Esophagus squamous epithelium (tissue), 5 donors: ENCODE results near the gene LEO1. TPM values are rescaled to one million over a fixed set of nuclear protein-coding genes. Genes with fewer than 3 reads are reported as not detected.

Source experiments
- DNase-seq: peaks from one replicate; lab custom pipeline; 2025; lab: John Stamatoyannopoulos, UW
- H3K27ac ChIP-seq, 4 donors: fragments of 200-600 bp; sonication (generic); one replicate each; pipeline ENCODE4 v1.5.1; 2016 to 2019; ENCODE audit warnings: mild to moderate bottlenecking in 1 of 4
- H3K27me3 ChIP-seq, 4 donors: fragments of 200-600 bp; sonication (generic); 1 replicate in 3 of 4; 2 replicates in 1 of 4; pipeline versions ENCODE4 v1.5.1 to v1.6.0; 2017 to 2021; ENCODE audit warnings: antibody characterized with exemption in 1 of 4
- H3K36me3 ChIP-seq, 3 donors: fragments of 200-600 bp; sonication (generic); one replicate each; pipeline ENCODE4 v1.5.1; 2016 to 2019
- H3K4me1 ChIP-seq, 3 donors: fragments of 200-600 bp; sonication (generic); one replicate each; pipeline ENCODE4 v1.5.1; 2017 to 2019
- H3K4me3 ChIP-seq, 4 donors: fragments of 200-600 bp; sonication (generic); 1 replicate in 3 of 4; 2 replicates in 1 of 4; pipeline ENCODE4 v1.5.1; 2016 to 2019; ENCODE audit warnings: mild to moderate bottlenecking in 2 of 4, moderate library complexity in 1 of 4
- H3K9me3 ChIP-seq, 3 donors: fragments of 200-600 bp; sonication (generic); one replicate each; pipeline ENCODE4 v1.5.1; 2016 to 2019
- POLR2A ChIP-seq, 4 donors: fragments of 450-650 bp; IDR thresholded peaks; one replicate each; pipeline ENCODE4 v1.6.1; 2017; ENCODE audit warnings: antibody characterized with exemption in 4 of 4, mild to moderate bottlenecking in 4 of 4, moderate library complexity in 3 of 4
- WGBS, 2 donors: methylation state at CpG; one replicate each; pipeline ENCODE4 v1.1.5; 2018; 5-methylcytosine and 5-hydroxymethylcytosine counted together
- intact Hi-C: fragments of 100-400 bp; cut with DNase I; formaldehyde crosslinking; loops from one replicate; pipeline ENCODE4 v1.15.0; 2022
- total RNA-seq, 4 donors: library from RNA; depleted of rRNA; stranded (reverse); fragments of >200 nt; gene quantifications; one replicate each; pipeline ENCODE4 v1.1.0, GENCODE V29; 2016
- TF ChIP-seq, protein P1 (sequence below), 6 experiments: fragments of 450-650 bp in 4 of 6; fragments of 200-600 bp in 2 of 6; sonication (generic) in 2 of 6; IDR thresholded peaks; one replicate each; pipeline ENCODE4 v1.5.1; 2016 to 2019; ENCODE audit warnings: antibody characterized with exemption in 6 of 6, mild to moderate bottlenecking in 4 of 6, moderate library complexity in 4 of 6
- donor health status: DM: yes; HTN: yes; CAD: no.

Gene LEO1
- total RNA-seq, 4 donors from 2014 or later = 23.5 to 38.3 (median 32.4) TPM

- DNase-seq = no peak
- WGBS, 2 donors = 32 to 36% methylated on average over 2 of the region's 2 CpGs
- no peaks in the 10 kb centered on the region for H3K27me3 ChIP-seq
- intact Hi-C loops = no loop called here
- H3K9me3 ChIP-seq = no peaks in the 10 kb centered on the region
- TF ChIP-seq, protein P1, sequence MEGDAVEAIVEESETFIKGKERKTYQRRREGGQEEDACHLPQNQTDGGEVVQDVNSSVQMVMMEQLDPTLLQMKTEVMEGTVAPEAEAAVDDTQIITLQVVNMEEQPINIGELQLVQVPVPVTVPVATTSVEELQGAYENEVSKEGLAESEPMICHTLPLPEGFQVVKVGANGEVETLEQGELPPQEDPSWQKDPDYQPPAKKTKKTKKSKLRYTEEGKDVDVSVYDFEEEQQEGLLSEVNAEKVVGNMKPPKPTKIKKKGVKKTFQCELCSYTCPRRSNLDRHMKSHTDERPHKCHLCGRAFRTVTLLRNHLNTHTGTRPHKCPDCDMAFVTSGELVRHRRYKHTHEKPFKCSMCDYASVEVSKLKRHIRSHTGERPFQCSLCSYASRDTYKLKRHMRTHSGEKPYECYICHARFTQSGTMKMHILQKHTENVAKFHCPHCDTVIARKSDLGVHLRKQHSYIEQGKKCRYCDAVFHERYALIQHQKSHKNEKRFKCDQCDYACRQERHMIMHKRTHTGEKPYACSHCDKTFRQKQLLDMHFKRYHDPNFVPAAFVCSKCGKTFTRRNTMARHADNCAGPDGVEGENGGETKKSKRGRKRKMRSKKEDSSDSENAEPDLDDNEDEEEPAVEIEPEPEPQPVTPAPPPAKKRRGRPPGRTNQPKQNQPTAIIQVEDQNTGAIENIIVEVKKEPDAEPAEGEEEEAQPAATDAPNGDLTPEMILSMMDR (IDR thresholded peaks at IDR 0.05) = no peak
- TF ChIP-seq POLR2A (IDR thresholded peaks at IDR 0.05) = no peak
- H3K4me3 ChIP-seq = no peak overlapping the region
- peaks cover 7 to 70% (median 12%) of the 10 kb centered on the region in 3 donors for H3K4me1 ChIP-seq
- peak overlapping the region; percentile 77 to 89 (median 82) for H3K27ac ChIP-seq
- H3K36me3 ChIP-seq = no peaks in the 10 kb centered on the region
These were observed 40.6 kb upstream of the LEO1 start for GRCh38 chr15:52012210-52012609.

GRCh38 chr15:52011711-52012144 lies 40.1 kb upstream of the LEO1 start:
- Histone ChIP-seq H3K4me3 (no peak overlapping the region), H3K27ac (peak overlapping the region; percentile 77 to 89 (median 82)), H3K9me3 (no peaks in the 10 kb centered on the region), H3K36me3 (no peaks in the 10 kb centered on the region), H3K27me3 (no peaks in the 10 kb centered on the region), H3K4me1 (peaks cover 10 to 75% (median 17%) of the 10 kb centered on the region in 3 donors)
- TF ChIP-seq, protein P1 (IDR thresholded peaks at IDR 0.05) = no peak
- TF ChIP-seq POLR2A (IDR thresholded peaks at IDR 0.05) = no peak
- intact Hi-C loops = no loop called here
- no peak for DNase-seq
- 23 to 38% methylated on average over 3 of the region's 3 CpGs for WGBS, 2 donors

GRCh38 chr15:52010633-52011595 lies 39.3 kb upstream of the LEO1 start:
- Histone ChIP-seq H3K4me1 (peaks cover 10 to 83% (median 24%) of the 10 kb centered on the region in 3 donors), H3K9me3 (no peaks in the 10 kb centered on the region), H3K4me3 (peak overlapping the region in 1 of 4 donors; percentile 4), H3K27me3 (no peaks in the 10 kb centered on the region), H3K36me3 (no peaks in the 10 kb centered on the region), H3K27ac (peak overlapping the region; percentile 77 to 89 (median 82))
- intact Hi-C loops = no loop called here
- 44 to 59% methylated on average over 14 of the region's 14 CpGs for WGBS, 2 donors
- TF ChIP-seq POLR2A (IDR thresholded peaks at IDR 0.05) = no peak
- TF ChIP-seq, protein P1 (IDR thresholded peaks at IDR 0.05) = no peak
- no peak for DNase-seq

DNA sequence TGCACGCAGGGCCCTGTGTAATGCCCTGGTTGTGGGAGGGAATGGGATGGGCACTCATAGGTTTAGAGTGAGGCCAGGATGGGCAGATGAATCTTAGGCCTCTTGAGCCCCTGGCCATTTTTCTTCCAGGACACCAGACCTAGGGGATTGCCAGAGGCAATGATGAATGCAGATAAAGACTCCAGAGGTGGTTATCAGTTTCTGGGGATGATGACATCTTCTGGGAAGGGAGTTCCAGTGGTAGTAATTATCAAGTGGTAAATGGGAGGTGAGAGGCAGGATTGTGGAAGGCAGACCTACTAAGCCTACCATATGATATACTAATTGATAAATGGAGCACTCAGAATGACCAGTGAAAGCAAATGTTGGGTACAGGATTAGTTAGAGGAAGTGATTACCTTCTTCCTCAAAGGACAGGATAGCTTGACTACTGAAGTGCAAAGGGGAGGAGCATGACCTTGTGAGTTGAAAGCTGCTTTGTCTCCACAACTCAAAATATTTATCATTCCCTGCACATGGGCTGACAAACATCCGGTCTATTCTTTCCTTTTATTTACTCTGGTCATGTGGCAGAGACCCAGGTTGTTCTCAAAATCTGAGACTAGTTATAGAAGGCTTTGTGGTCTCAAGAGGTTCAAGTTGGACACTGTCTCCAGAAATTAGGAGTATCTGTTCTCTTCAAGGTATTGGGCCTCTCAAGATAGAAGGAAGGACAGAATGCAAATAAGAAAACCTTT lies 37.3 kb upstream of the LEO1 start:
- 69 to 72% methylated on average over 2 of the region's 2 CpGs for WGBS, 2 donors
- Histone ChIP-seq H3K27me3 (no peaks in the 10 kb centered on the region), H3K4me1 (peaks cover 21 to 100% (median 37%) of the 10 kb centered on the region in 3 donors), H3K9me3 (no peaks in the 10 kb centered on the region), H3K27ac (peak overlapping the region in 3 of 4 donors; percentile 73 to 89 (median 87)), H3K4me3 (no peak overlapping the region), H3K36me3 (no peaks in the 10 kb centered on the region)
- DNase-seq = no peak
- TF ChIP-seq POLR2A (IDR thresholded peaks at IDR 0.05) = no peak
- TF ChIP-seq, protein P1 (IDR thresholded peaks at IDR 0.05) = no peak
- intact Hi-C loops = no loop called here
